Keratinocyte (primary cell): ENCODE data around the gene RBM47. TPM values are rescaled to one million over a fixed set of nuclear protein-coding genes. Genes with fewer than 3 reads are reported as not detected.

Experiments
- DNase-seq: peaks from one replicate; pipeline ENCODE4 v3.0.0-alpha.2; 2011; ENCODE audit warnings: low read depth, missing footprints, low spot score
- FAIRE-seq: peaks from 2 replicates; lab custom pipeline; 2011; peaks lifted over from hg19 to GRCh38; lab: Jason Lieb, UNC
- H2AFZ ChIP-seq: 2 replicates; pipeline ENCODE4 v1.6.0; 2012; ENCODE audit warnings: low read length, control low read depth, inconsistent platforms; ENCODE audit not compliant: control insufficient read depth
- H3K27ac ChIP-seq: 2 replicates; pipeline ENCODE4 v1.5.1; 2011; ENCODE audit warnings: low read length; ENCODE audit not compliant: control insufficient read depth, insufficient read depth
- H3K27me3 ChIP-seq: 3 replicates; pipeline ENCODE4 v1.6.0; 2011; ENCODE audit warnings: low read length; ENCODE audit not compliant: control insufficient read depth, insufficient read depth; ENCODE audit errors: extremely low read depth
- H3K36me3 ChIP-seq, 2 experiments: 2 replicates in 1 of 2; 3 replicates in 1 of 2; pipeline ENCODE4 v1.5.1; 2011; ENCODE audit warnings: low read length in 2 of 2, mild to moderate bottlenecking in 1 of 2; ENCODE audit not compliant: control insufficient read depth in 2 of 2, insufficient read depth in 2 of 2; ENCODE audit errors: extremely low read depth in 1 of 2
- H3K4me1 ChIP-seq: 3 replicates; pipeline ENCODE4 v1.5.1; 2011; ENCODE audit warnings: low read length; ENCODE audit not compliant: control insufficient read depth, insufficient read depth; ENCODE audit errors: extremely low read depth
- H3K4me2 ChIP-seq: 3 replicates; pipeline ENCODE4 v1.6.0; 2011; ENCODE audit warnings: low read depth, low read length; ENCODE audit not compliant: control insufficient read depth, insufficient read depth; ENCODE audit errors: extremely low read depth
- H3K4me3 ChIP-seq, 3 experiments: fragments of 200-600 bp in 1 of 3; sonication (generic) in 1 of 3; 2 replicates in 2 of 3; 3 replicates in 1 of 3; pipeline ENCODE4 v1.5.1; 2011 to 2016; ENCODE audit warnings: low read length in 3 of 3, mild to moderate bottlenecking in 3 of 3, control low read depth in 2 of 3, inconsistent platforms in 1 of 3, low read depth in 1 of 3, mixed read lengths in 1 of 3, mixed run types in 1 of 3, moderate library complexity in 1 of 3; ENCODE audit not compliant: control insufficient read depth in 2 of 3, insufficient read depth in 2 of 3; ENCODE audit errors: extremely low read depth in 1 of 3
- H3K79me2 ChIP-seq: 2 replicates; pipeline ENCODE4 v1.6.0; 2012; ENCODE audit warnings: low read length; ENCODE audit not compliant: control insufficient read depth, insufficient read depth
- H3K9ac ChIP-seq: 3 replicates; pipeline ENCODE4 v1.6.0; 2011; ENCODE audit warnings: low read length; ENCODE audit not compliant: control insufficient read depth, insufficient read depth; ENCODE audit errors: extremely low read depth
- H3K9me1 ChIP-seq: 3 replicates; pipeline ENCODE4 v1.6.0; 2011; ENCODE audit warnings: low read length; ENCODE audit not compliant: control insufficient read depth, insufficient read depth; ENCODE audit errors: extremely low read depth
- H3K9me3 ChIP-seq: 2 replicates; pipeline ENCODE4 v1.5.1; 2012; ENCODE audit warnings: low read depth, low read length; ENCODE audit not compliant: control insufficient read depth
- H4K20me1 ChIP-seq: 3 replicates; pipeline ENCODE4 v1.6.0; 2011; ENCODE audit warnings: low read length; ENCODE audit not compliant: control insufficient read depth, insufficient read depth; ENCODE audit errors: extremely low read depth
- EZH2 ChIP-seq: IDR thresholded peaks from one replicate; pipeline ENCODE4 v1.6.1; 2012; ENCODE audit warnings: inconsistent platforms, mild to moderate bottlenecking, low read length, moderate library complexity
- dilution Hi-C: fragments of 300-500 bp; cut with MboI; formaldehyde crosslinking; loops from one replicate; pipeline ENCODE4 v1.7.0; 2020; ENCODE audit warnings: low sequenced_read_pairs; ENCODE audit not compliant: extremely low pct_ligation_motif_present
- polyA plus RNA-seq, 5 experiments: library from polyadenylated mRNA; depleted of rRNA in 3 of 5; stranded (reverse) in 3 of 5; stranded (forward) in 1 of 5; unstranded in 1 of 5; fragments of >200 nt; gene quantifications; 1 replicate in 1 of 5; 2 replicates in 3 of 5; 3 replicates in 1 of 5; pipeline versions ENCODE4 v1.2.1 to v1.2.3, GENCODE V29; 2011 to 2012; ENCODE audit warnings: missing spikeins in 2 of 5, low read depth in 1 of 5, low replicate concordance in 1 of 5
- TF ChIP-seq, protein P1 (sequence below), 3 experiments: IDR thresholded peaks in 1 of 3; conservative IDR thresholded peaks in 1 of 3; optimal IDR thresholded peaks in 1 of 3; 2 replicates in 2 of 3; 3 replicates in 1 of 3; pipeline versions ENCODE3 to v1.5.1; 2011; ENCODE audit warnings: low read length in 3 of 3, mild to moderate bottlenecking in 3 of 3, moderate library complexity in 2 of 3, control low read depth in 1 of 3, inconsistent platforms in 1 of 3; ENCODE audit not compliant: insufficient read depth in 2 of 3; ENCODE audit errors: extremely low read depth in 1 of 3

RBM47 gene
- polyA plus RNA-seq, 1 donor (not counting 4 experiments of a cell fraction or from before 2014, with no cell fraction given) = 6.9 TPM

DNA sequence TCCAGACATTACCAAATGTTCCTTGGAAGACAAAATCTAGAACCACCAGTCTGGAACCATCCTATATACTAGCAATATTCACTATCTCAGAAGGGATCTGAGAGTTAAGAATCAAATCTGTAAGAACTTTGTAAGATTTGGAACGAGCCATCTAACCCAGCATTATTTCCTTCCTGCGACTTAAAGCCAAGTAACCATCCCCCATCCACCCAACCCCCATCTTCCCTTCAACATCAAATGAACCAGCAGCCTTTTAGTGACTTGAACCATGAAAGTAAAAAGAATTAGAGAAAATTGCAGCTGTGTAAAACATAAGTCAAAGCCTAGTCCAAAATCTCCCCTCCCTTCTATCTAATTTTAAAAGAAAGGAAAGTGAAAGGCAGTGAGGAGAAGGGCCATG lies 15.6 kb downstream of the RBM47 start:
- H3K27me3 ChIP-seq = no peaks in the 10 kb centered on the region
- H3K9ac ChIP-seq = no peak overlapping the region
- H3K4me3 ChIP-seq = no peak overlapping the region
- TF ChIP-seq EZH2 = no peak
- FAIRE-seq (no peak), DNase-seq (no peak)
- H3K27ac ChIP-seq = no peak overlapping the region
- H3K36me3 ChIP-seq = no peaks in the 10 kb centered on the region
- H4K20me1 ChIP-seq = no peaks in the 10 kb centered on the region
- no peaks in the 10 kb centered on the region for H3K9me1 ChIP-seq
- no peak overlapping the region for H3K4me2 ChIP-seq
- H2AFZ ChIP-seq = no peak overlapping the region
- H3K9me3 ChIP-seq = no peaks in the 10 kb centered on the region
- dilution Hi-C loops = no loop called here
- no peaks in the 10 kb centered on the region for H3K4me1 ChIP-seq
- H3K79me2 ChIP-seq = no peaks in the 10 kb centered on the region

DNA sequence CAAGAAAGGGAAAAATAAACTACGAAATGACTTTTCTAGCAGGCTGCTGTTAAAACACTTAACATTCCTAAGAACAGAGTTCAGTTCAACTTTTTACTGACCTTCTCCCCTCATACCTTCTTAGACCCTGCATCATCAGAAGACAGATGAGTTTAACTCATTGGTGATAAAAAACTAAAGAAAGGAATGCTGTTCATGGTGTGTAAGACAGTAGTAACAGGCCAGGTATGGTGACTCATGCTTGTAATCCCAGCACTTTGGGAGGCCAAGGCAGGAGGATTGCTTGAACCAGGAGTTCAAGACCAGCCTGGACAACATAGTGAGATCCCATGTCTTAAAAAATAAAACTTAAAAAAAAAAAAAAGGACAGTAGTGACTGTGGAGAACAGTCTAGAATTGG lies 16.2 kb downstream of the RBM47 start:
- Histone ChIP-seq H4K20me1 (no peaks in the 10 kb centered on the region), H3K9ac (no peak overlapping the region), H3K36me3 (no peaks in the 10 kb centered on the region), H3K4me2 (no peak overlapping the region), H3K9me3 (no peaks in the 10 kb centered on the region), H3K79me2 (no peaks in the 10 kb centered on the region), H3K27ac (no peak overlapping the region), H2AFZ (no peak overlapping the region), H3K9me1 (no peaks in the 10 kb centered on the region), H3K4me1 (no peaks in the 10 kb centered on the region), H3K4me3 (no peak overlapping the region), H3K27me3 (no peaks in the 10 kb centered on the region)
- dilution Hi-C loops = no loop called here
- TF ChIP-seq, protein P1, sequence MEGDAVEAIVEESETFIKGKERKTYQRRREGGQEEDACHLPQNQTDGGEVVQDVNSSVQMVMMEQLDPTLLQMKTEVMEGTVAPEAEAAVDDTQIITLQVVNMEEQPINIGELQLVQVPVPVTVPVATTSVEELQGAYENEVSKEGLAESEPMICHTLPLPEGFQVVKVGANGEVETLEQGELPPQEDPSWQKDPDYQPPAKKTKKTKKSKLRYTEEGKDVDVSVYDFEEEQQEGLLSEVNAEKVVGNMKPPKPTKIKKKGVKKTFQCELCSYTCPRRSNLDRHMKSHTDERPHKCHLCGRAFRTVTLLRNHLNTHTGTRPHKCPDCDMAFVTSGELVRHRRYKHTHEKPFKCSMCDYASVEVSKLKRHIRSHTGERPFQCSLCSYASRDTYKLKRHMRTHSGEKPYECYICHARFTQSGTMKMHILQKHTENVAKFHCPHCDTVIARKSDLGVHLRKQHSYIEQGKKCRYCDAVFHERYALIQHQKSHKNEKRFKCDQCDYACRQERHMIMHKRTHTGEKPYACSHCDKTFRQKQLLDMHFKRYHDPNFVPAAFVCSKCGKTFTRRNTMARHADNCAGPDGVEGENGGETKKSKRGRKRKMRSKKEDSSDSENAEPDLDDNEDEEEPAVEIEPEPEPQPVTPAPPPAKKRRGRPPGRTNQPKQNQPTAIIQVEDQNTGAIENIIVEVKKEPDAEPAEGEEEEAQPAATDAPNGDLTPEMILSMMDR (optimal IDR thresholded peaks at IDR 0.05 in 1 of 3, IDR thresholded peaks at IDR 0.05 in 1 of 3, conservative IDR thresholded peaks at IDR 0.05 in 1 of 3; ENCODE audit: extremely low read depth in 1 of 3, insufficient read depth in 2 of 3, low read length in 3 of 3) = no peak
- no peak for TF ChIP-seq EZH2
- FAIRE-seq (no peak), DNase-seq (no peak)

DNA sequence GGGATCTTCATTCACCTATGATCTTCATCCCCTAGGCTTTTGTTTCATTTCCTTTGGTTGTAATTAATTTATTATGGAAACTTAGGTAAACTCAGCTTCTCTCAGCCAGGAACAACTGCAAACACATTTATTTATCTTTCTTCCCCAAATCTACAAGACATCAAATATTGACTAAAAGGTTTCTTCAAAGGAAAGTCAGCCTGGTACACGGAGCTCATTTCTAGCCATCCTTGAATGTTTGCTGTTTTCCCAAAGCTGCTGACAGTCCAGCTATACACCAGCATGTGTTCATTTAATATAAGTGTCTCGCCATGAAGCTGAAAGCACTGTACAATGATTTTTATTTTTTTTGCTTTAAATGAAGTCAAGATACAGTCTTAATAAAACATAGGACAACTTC lies 16.8 kb downstream of the RBM47 start:
- Histone ChIP-seq H3K79me2 (no peaks in the 10 kb centered on the region), H3K9me3 (no peaks in the 10 kb centered on the region), H3K9me1 (no peaks in the 10 kb centered on the region), H3K4me2 (no peak overlapping the region), H3K27ac (no peak overlapping the region), H3K4me3 (no peak overlapping the region), H3K27me3 (no peaks in the 10 kb centered on the region), H3K9ac (no peak overlapping the region), H2AFZ (no peak overlapping the region), H3K36me3 (no peaks in the 10 kb centered on the region), H4K20me1 (no peaks in the 10 kb centered on the region), H3K4me1 (no peaks in the 10 kb centered on the region)
- FAIRE-seq (no peak), DNase-seq (no peak)
- TF ChIP-seq, protein P1 (optimal IDR thresholded peaks at IDR 0.05 in 1 of 3, IDR thresholded peaks at IDR 0.05 in 1 of 3, conservative IDR thresholded peaks at IDR 0.05 in 1 of 3; ENCODE audit: extremely low read depth in 1 of 3, insufficient read depth in 2 of 3, low read length in 3 of 3) = no peak
- no peak for TF ChIP-seq EZH2
- dilution Hi-C loops = no loop called here
